Measurements from ENCODE around the gene DOK1.

DOK1 gene

GRCh38 chr2:74513605-74514367 is 40.7 kb upstream of the DOK1 start:
- H3K14ac ChIP-seq (ENCODE audit: low read length), result no peak overlapping the region
- H4K91ac ChIP-seq (ENCODE audit: low read depth, low read length), result no peak overlapping the region
- no peak overlapping the region for H3K27ac ChIP-seq (ENCODE audit: low read depth, low read length)
- H3K79me2 ChIP-seq (ENCODE audit: control insufficient read depth, insufficient read depth, low read length, poor library complexity), result no peaks in the 10 kb centered on the region
- WGBS (ENCODE audit: extremely low coverage, insufficient coverage, insufficient read length), result no CpG with 5 or more reads among the region's 52 CpGs
- peaks cover 77% of the 10 kb centered on the region for H3K27me3 ChIP-seq (ENCODE audit: insufficient read depth, low read length)
- no peak overlapping the region for H3K4me2 ChIP-seq (ENCODE audit: low read length)
- no peak overlapping the region for H3K18ac ChIP-seq (ENCODE audit: low read length)
- H3K9ac ChIP-seq (ENCODE audit: low read length), result no peak overlapping the region
- H3K4ac ChIP-seq (ENCODE audit: low read depth, low read length), result no peak overlapping the region
- H2BK12ac ChIP-seq (ENCODE audit: low read length), result no peak overlapping the region
- no peak overlapping the region for H3K23ac ChIP-seq (ENCODE audit: low read length)
- H3K4me1 ChIP-seq (ENCODE audit: control insufficient read depth in 1 of 2, insufficient read depth in 2 of 2, low read length in 2 of 2), result peaks cover 6 to 10% of the 10 kb centered on the region in 2 experiments
- peaks cover 16% of the 10 kb centered on the region for H3K9me3 ChIP-seq (ENCODE audit: insufficient read depth, low read depth, low read length)
- no peak overlapping the region for H2AFZ ChIP-seq (ENCODE audit: insufficient read depth, low read length, poor library complexity)
- no peak overlapping the region for H2AK5ac ChIP-seq (ENCODE audit: low read length)
- no peak overlapping the region for H3K4me3 ChIP-seq (ENCODE audit: low read depth, low read length)
- no peak overlapping the region for H4K8ac ChIP-seq (ENCODE audit: low read depth, low read length)
- no peaks in the 10 kb centered on the region for H3K36me3 ChIP-seq (ENCODE audit: control insufficient read depth in 1 of 2, insufficient read depth in 2 of 2, low read length in 2 of 2)
- no peak for DNase-seq
- H4K12ac ChIP-seq (ENCODE audit: low read depth, low read length), result no peak overlapping the region
- H2BK120ac ChIP-seq (ENCODE audit: insufficient read depth, low read length, poor library complexity), result no peak overlapping the region
- no peak overlapping the region for H2BK5ac ChIP-seq (ENCODE audit: low read depth, low read length, poor library complexity)
- H3K79me1 ChIP-seq (ENCODE audit: low read length), result no peaks in the 10 kb centered on the region

GRCh38 chr2:74514368-74515270 is 39.9 kb upstream of the DOK1 start, which contains the start of gene TLX2:
TLX2 (plus strand) TSS chr2:74514450; CDS start chr2:74514807, 357 bp downstream.
- no peak within 1 kb of the TSS for H3K4ac ChIP-seq (ENCODE audit: low read depth, low read length)
- no peaks in the 10 kb centered on the region for H3K36me3 ChIP-seq (ENCODE audit: control insufficient read depth in 1 of 2, insufficient read depth in 2 of 2, low read length in 2 of 2)
- no peaks in the 10 kb centered on the region for H3K79me2 ChIP-seq (ENCODE audit: control insufficient read depth, insufficient read depth, low read length, poor library complexity)
- no peak within 1 kb of the TSS for H3K9ac ChIP-seq (ENCODE audit: low read length)
- H3K27ac ChIP-seq (ENCODE audit: low read depth, low read length), result no peak within 1 kb of the TSS
- H3K14ac ChIP-seq (ENCODE audit: low read length), result no peak within 1 kb of the TSS
- H2BK120ac ChIP-seq (ENCODE audit: insufficient read depth, low read length, poor library complexity), result no peak within 1 kb of the TSS
- no peak within 1 kb of the TSS for H2AFZ ChIP-seq (ENCODE audit: insufficient read depth, low read length, poor library complexity)
- H4K8ac ChIP-seq (ENCODE audit: low read depth, low read length), result no peak within 1 kb of the TSS
- no peak within 1 kb of the TSS for H4K91ac ChIP-seq (ENCODE audit: low read depth, low read length)
- H3K4me2 ChIP-seq (ENCODE audit: low read length), result no peak within 1 kb of the TSS
- no peaks in the 10 kb centered on the region for H3K79me1 ChIP-seq (ENCODE audit: low read length)
- H2BK12ac ChIP-seq (ENCODE audit: low read length), result no peak within 1 kb of the TSS
- no peak for DNase-seq
- peaks cover 80% of the 10 kb centered on the region for H3K27me3 ChIP-seq (ENCODE audit: insufficient read depth, low read length)
- no peak within 1 kb of the TSS for H2AK5ac ChIP-seq (ENCODE audit: low read length)
- peaks cover 16% of the 10 kb centered on the region for H3K9me3 ChIP-seq (ENCODE audit: insufficient read depth, low read depth, low read length)
- H4K12ac ChIP-seq (ENCODE audit: low read depth, low read length), result no peak within 1 kb of the TSS
- no peak within 1 kb of the TSS for H3K18ac ChIP-seq (ENCODE audit: low read length)
- peaks cover 6 to 10% of the 10 kb centered on the region in 2 experiments for H3K4me1 ChIP-seq (ENCODE audit: control insufficient read depth in 1 of 2, insufficient read depth in 2 of 2, low read length in 2 of 2)
- H2BK5ac ChIP-seq (ENCODE audit: low read depth, low read length, poor library complexity), result no peak within 1 kb of the TSS
- H3K23ac ChIP-seq (ENCODE audit: low read length), result no peak within 1 kb of the TSS
- WGBS (ENCODE audit: extremely low coverage, insufficient coverage, insufficient read length), result no CpG with 5 or more reads among the region's 82 CpGs
- H3K4me3 ChIP-seq (ENCODE audit: low read depth, low read length), result no peak within 1 kb of the TSS

- Histone ChIP-seq H2AFZ (ENCODE audit: insufficient read depth, low read length, poor library complexity) (no peak overlapping the region), H3K36me3 (ENCODE audit: control insufficient read depth in 1 of 2, insufficient read depth in 2 of 2, low read length in 2 of 2) (no peaks in the 10 kb centered on the region), H2AK5ac (ENCODE audit: low read length) (no peak overlapping the region), H3K23ac (ENCODE audit: low read length) (no peak overlapping the region), H3K14ac (ENCODE audit: low read length) (no peak overlapping the region), H3K9me3 (ENCODE audit: insufficient read depth, low read depth, low read length) (peaks cover 16% of the 10 kb centered on the region), H3K27me3 (ENCODE audit: insufficient read depth, low read length) (peaks cover 75% of the 10 kb centered on the region), H3K4me3 (ENCODE audit: low read depth, low read length) (peak overlapping the region; percentile 42), H3K4me1 (ENCODE audit: control insufficient read depth in 1 of 2, insufficient read depth in 2 of 2, low read length in 2 of 2) (peaks cover 6 to 10% of the 10 kb centered on the region in 2 experiments), H3K27ac (ENCODE audit: low read depth, low read length) (no peak overlapping the region), H3K9ac (ENCODE audit: low read length) (no peak overlapping the region), H3K4me2 (ENCODE audit: low read length) (peak overlapping the region; percentile 39), H2BK12ac (ENCODE audit: low read length) (no peak overlapping the region), H3K79me1 (ENCODE audit: low read length) (no peaks in the 10 kb centered on the region), H2BK120ac (ENCODE audit: insufficient read depth, low read length, poor library complexity) (no peak overlapping the region), H4K8ac (ENCODE audit: low read depth, low read length) (no peak overlapping the region), H3K4ac (ENCODE audit: low read depth, low read length) (no peak overlapping the region), H3K18ac (ENCODE audit: low read length) (no peak overlapping the region), H4K91ac (ENCODE audit: low read depth, low read length) (no peak overlapping the region), H3K79me2 (ENCODE audit: control insufficient read depth, insufficient read depth, low read length, poor library complexity) (no peaks in the 10 kb centered on the region), H4K12ac (ENCODE audit: low read depth, low read length) (no peak overlapping the region), H2BK5ac (ENCODE audit: low read depth, low read length, poor library complexity) (no peak overlapping the region)
- no CpG with 5 or more reads among the region's 60 CpGs for WGBS (ENCODE audit: extremely low coverage, insufficient coverage, insufficient read length)
- DNase-seq, result no peak
Observed at GRCh38 chr2:74515271-74515980, 39.1 kb upstream of the DOK1 start.

GRCh38 chr2:74515981-74516633 is 38.4 kb upstream of the DOK1 start:
- DNase-seq, result no peak
- H4K91ac ChIP-seq (ENCODE audit: low read depth, low read length), result no peak overlapping the region
- peak overlapping the region; percentile 39 for H3K4me2 ChIP-seq (ENCODE audit: low read length)
- H2AK5ac ChIP-seq (ENCODE audit: low read length), result no peak overlapping the region
- no peak overlapping the region for H2AFZ ChIP-seq (ENCODE audit: insufficient read depth, low read length, poor library complexity)
- no peak overlapping the region for H3K23ac ChIP-seq (ENCODE audit: low read length)
- H4K12ac ChIP-seq (ENCODE audit: low read depth, low read length), result no peak overlapping the region
- H3K4me1 ChIP-seq (ENCODE audit: control insufficient read depth in 1 of 2, insufficient read depth in 2 of 2, low read length in 2 of 2), result peaks cover 6 to 10% of the 10 kb centered on the region in 2 experiments
- H2BK120ac ChIP-seq (ENCODE audit: insufficient read depth, low read length, poor library complexity), result no peak overlapping the region
- no peak overlapping the region for H3K9ac ChIP-seq (ENCODE audit: low read length)
- no peaks in the 10 kb centered on the region for H3K36me3 ChIP-seq (ENCODE audit: control insufficient read depth in 1 of 2, insufficient read depth in 2 of 2, low read length in 2 of 2)
- H3K79me1 ChIP-seq (ENCODE audit: low read length), result no peaks in the 10 kb centered on the region
- no peak overlapping the region for H3K4ac ChIP-seq (ENCODE audit: low read depth, low read length)
- no peak overlapping the region for H3K27ac ChIP-seq (ENCODE audit: low read depth, low read length)
- peaks cover 74% of the 10 kb centered on the region for H3K27me3 ChIP-seq (ENCODE audit: insufficient read depth, low read length)
- no peak overlapping the region for H3K18ac ChIP-seq (ENCODE audit: low read length)
- H2BK5ac ChIP-seq (ENCODE audit: low read depth, low read length, poor library complexity), result no peak overlapping the region
- H3K9me3 ChIP-seq (ENCODE audit: insufficient read depth, low read depth, low read length), result peaks cover 16% of the 10 kb centered on the region
- no peak overlapping the region for H3K14ac ChIP-seq (ENCODE audit: low read length)
- no peak overlapping the region for H4K8ac ChIP-seq (ENCODE audit: low read depth, low read length)
- no CpG with 5 or more reads among the region's 72 CpGs for WGBS (ENCODE audit: extremely low coverage, insufficient coverage, insufficient read length)
- H3K79me2 ChIP-seq (ENCODE audit: control insufficient read depth, insufficient read depth, low read length, poor library complexity), result no peaks in the 10 kb centered on the region
- H3K4me3 ChIP-seq (ENCODE audit: low read depth, low read length), result no peak overlapping the region
- H2BK12ac ChIP-seq (ENCODE audit: low read length), result no peak overlapping the region
